Duodenal mucosa (tissue), 2 donors: ENCODE measurements around the gene TUBGCP3.
"Not testable (repeated sequence)": the region's sequence is repeated elsewhere in the genome, so short reads cannot be mapped to it uniquely, and the experiment has no call there.

Experiments
- H3K27ac ChIP-seq: one replicate; pipeline ENCODE4 v1.7.0; 2013; ENCODE audit warnings: low read depth, low read length
- H3K27me3 ChIP-seq, 2 donors: one replicate each; pipeline ENCODE4 v1.7.0; 2013; ENCODE audit warnings: low read length in 2 of 2, control low read depth in 1 of 2; ENCODE audit not compliant: insufficient read depth in 2 of 2, control insufficient read depth in 1 of 2
- H3K36me3 ChIP-seq, 2 donors: one replicate each; pipeline ENCODE4 v1.7.0; 2013; ENCODE audit warnings: low read length in 2 of 2, control low read depth in 1 of 2; ENCODE audit not compliant: insufficient read depth in 2 of 2, control insufficient read depth in 1 of 2
- H3K4me1 ChIP-seq, 2 donors: one replicate each; pipeline ENCODE4 v1.7.0; 2013; ENCODE audit warnings: low read length in 2 of 2, control low read depth in 1 of 2; ENCODE audit not compliant: insufficient read depth in 2 of 2, control insufficient read depth in 1 of 2
- H3K4me3 ChIP-seq, 2 donors: one replicate each; pipeline ENCODE4 v1.7.0; 2013; ENCODE audit warnings: low read length in 2 of 2, low read depth in 1 of 2
- H3K9ac ChIP-seq, 2 donors: one replicate each; pipeline ENCODE4 v1.7.0; 2013; ENCODE audit warnings: low read length in 2 of 2, low read depth in 1 of 2
- H3K9me3 ChIP-seq, 2 donors: one replicate each; pipeline ENCODE4 v1.7.0; 2013; ENCODE audit warnings: low read length in 2 of 2, control low read depth in 1 of 2; ENCODE audit not compliant: control insufficient read depth in 1 of 2

The TUBGCP3 gene

DNA sequence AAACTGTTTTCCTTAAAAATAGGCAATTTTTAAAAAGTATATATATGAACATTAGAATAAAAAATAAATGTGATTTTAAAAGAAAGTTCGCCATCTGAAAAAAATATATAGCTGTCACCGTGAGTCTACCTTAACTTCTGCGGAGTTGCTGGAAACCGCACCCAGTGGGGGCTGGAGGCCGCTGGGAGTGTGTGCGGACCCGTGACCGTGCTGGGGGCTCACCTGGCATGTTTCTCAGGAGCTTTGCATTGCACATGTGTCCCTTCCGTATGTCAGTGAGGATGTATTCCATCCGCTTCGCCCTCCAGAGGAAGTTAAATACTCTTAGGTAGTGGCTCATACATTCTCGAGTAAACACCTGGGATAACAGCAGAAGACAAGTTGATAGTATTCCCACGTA lies 71.7 kb downstream of the TUBGCP3 start:
- H3K9ac ChIP-seq = no peak overlapping the region
- H3K36me3 ChIP-seq = peaks cover 22 to 56% of the 10 kb centered on the region in 2 donors
- H3K27ac ChIP-seq = no peak overlapping the region
- no peaks in the 10 kb centered on the region for H3K9me3 ChIP-seq
- no peak overlapping the region for H3K4me3 ChIP-seq
- no peaks in the 10 kb centered on the region for H3K27me3 ChIP-seq
- no peaks in the 10 kb centered on the region for H3K4me1 ChIP-seq

DNA sequence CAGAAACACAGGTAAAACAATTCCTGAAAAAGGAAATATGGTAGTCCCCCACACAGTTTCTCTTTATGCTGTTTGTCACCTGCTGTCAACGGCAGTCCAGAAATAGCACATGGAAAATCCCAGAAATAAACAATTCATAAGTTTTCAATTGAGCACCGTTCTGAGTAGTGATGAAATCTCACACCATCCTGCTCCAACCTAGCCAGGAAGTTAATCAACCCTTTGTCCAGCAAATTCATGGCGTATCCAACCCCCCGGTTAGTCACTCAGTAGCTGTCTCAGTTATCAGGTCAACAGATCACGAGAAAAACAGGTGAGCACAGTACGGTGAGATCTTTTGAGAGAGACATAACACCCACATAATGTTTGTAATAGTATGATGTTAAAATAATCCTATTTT lies 74.2 kb downstream of the TUBGCP3 start:
- Histone ChIP-seq H3K9me3 (no peaks in the 10 kb centered on the region), H3K4me1 (no peaks in the 10 kb centered on the region), H3K36me3 (peaks cover 23 to 56% of the 10 kb centered on the region in 2 donors), H3K4me3 (no peak overlapping the region), H3K27me3 (no peaks in the 10 kb centered on the region), H3K27ac (no peak overlapping the region), H3K9ac (no peak overlapping the region)

DNA sequence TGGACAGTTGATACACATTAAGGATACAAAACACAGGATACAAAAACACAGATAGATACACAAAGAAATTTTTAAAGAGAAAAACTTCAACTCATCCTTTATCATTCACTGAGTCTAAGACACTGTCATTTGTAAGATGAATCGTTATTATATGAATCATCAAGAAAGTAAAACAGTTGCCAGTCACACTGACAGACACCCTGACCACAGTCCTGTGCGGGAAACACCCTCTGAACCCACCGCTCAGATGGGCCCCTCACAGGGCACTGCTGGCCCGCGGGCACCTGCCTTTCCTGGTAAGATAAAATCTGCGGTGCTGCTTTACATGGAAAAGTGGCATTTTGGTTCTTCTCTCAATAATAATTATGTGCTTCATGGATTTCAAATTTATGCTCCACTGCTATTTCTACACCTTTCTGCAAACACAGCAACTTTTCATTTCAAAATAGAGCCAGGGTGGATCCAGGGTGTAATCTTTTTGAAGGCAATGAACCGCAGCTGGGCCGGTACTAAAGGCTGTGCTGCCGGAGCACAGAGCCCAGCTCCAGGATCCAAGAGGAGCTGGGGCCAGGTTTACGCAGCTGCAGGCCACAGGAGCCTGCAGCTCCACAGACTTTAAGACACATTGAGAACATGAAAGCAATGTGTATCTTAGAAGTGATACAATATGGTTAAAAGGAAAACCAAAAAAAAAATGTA lies 76.8 kb downstream of the TUBGCP3 start:
- H3K36me3 ChIP-seq = peaks cover 30 to 56% of the 10 kb centered on the region in 2 donors
- no peak overlapping the region for H3K4me3 ChIP-seq
- H3K9ac ChIP-seq = no peak overlapping the region
- no peaks in the 10 kb centered on the region for H3K27me3 ChIP-seq
- no peaks in the 10 kb centered on the region for H3K9me3 ChIP-seq
- no peaks in the 10 kb centered on the region for H3K4me1 ChIP-seq
- no peak overlapping the region for H3K27ac ChIP-seq

DNA sequence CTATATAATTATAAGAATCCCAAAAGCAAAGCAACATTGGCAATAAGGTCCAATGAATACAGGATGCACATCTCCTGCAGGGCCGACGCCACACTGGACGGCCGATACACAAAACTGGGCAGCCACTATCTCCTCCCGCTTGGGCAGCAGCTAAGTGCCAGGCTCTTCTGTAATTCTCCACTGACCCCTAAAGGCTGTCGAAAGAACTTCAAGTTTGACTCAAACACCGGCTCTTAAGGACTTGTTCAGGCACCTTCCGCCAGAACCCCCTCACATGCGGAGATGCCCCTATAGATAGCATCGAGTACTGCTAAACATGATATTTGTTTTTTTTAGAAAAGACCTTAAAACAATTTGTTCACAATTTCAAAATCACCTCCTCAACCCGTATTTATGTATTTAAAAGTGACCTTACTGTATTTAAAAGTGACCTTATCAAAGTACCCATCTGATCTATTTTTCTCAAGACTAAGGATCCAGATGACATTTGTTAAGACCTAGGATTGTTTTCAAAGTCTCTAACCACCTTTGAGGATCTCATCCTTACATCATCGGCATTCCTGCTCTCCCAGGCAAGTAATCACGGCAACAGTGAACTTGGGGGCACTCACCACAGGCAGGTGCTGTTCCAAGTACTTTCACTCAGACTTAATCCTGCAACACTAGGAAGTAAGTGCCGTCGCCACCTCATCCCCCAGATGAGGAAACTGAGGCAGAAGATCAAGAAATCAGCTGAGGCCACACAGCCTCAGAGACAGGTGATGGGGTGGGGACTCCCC lies 77.8 kb downstream of the TUBGCP3 start:
- Histone ChIP-seq H3K27ac (no peak overlapping the region), H3K4me1 (no peaks in the 10 kb centered on the region), H3K27me3 (no peaks in the 10 kb centered on the region), H3K4me3 (no peak overlapping the region), H3K36me3 (peaks cover 28 to 60% of the 10 kb centered on the region in 2 donors), H3K9ac (no peak overlapping the region), H3K9me3 (no peaks in the 10 kb centered on the region)

DNA sequence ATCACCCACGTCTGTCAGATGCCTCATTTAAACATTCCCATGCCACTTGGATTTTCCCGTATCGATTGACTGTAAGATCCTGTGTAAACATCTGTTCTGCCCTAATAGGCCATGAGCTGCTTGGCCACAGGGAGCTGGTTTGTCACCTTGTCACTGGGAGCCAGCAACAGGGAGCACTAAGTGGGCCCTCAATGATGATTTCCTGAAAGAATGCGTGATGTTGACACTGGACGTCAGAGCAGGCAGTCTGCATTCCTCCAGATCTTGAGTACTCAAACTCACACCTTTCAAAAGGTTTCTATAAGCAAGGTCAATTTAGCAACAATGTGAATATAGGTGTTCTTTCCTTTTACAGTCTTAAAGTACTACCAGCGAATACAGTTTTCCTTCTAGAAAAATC lies 78.8 kb downstream of the TUBGCP3 start:
- H3K9me3 ChIP-seq = no peaks in the 10 kb centered on the region
- no peak overlapping the region for H3K4me3 ChIP-seq
- H3K27me3 ChIP-seq = no peaks in the 10 kb centered on the region
- no peak overlapping the region for H3K9ac ChIP-seq
- no peaks in the 10 kb centered on the region for H3K4me1 ChIP-seq
- no peak overlapping the region for H3K27ac ChIP-seq
- peaks cover 27 to 67% of the 10 kb centered on the region in 2 donors for H3K36me3 ChIP-seq

DNA sequence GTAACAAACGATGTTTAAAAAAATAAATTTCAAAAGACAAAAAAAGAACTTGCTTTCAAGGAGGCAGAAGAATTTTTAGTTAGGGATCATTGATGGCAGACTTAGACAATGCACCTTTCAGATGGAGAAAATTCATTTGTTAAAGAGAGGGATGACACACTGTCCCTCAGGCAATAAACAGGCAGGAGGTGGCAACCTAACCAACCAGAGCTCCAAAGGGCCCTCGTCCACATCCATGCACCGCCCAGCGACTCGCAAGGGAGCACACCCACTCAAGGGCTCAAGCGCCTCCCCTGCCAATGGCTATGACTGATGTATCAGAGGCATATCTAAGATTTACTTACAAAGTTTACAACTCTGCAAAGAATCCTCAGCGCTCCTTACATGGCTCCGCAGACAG lies 81.9 kb downstream of the TUBGCP3 start:
- peaks cover 37 to 86% of the 10 kb centered on the region in 2 donors for H3K36me3 ChIP-seq
- H3K27me3 ChIP-seq = no peaks in the 10 kb centered on the region
- H3K4me1 ChIP-seq = no peaks in the 10 kb centered on the region
- no peak overlapping the region for H3K4me3 ChIP-seq
- H3K9me3 ChIP-seq = no peaks in the 10 kb centered on the region
- no peak overlapping the region for H3K27ac ChIP-seq
- H3K9ac ChIP-seq = no peak overlapping the region

DNA sequence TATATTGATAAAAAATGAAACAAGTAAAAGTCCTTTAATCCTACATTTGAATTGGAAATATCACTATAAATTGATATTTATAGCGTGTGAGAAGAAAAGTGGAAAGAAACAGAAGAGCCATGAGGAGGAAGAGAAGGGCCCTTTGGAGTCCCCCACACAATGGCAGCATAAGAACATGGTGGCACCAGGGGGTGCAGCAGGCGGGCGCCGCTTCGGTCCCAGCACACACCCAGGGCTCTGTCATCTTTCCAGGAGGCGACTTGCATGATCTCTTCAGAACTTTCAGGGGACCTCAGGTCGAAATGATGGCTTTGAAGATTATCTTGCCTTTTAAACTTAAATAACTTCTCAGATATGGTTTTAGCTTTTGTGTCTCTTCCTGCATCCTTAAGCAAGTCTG lies 91.8 kb downstream of the TUBGCP3 start:
- H3K27ac ChIP-seq = no peak overlapping the region
- H3K4me1 ChIP-seq = no peaks in the 10 kb centered on the region
- H3K4me3 ChIP-seq = no peak overlapping the region
- no peak overlapping the region for H3K9ac ChIP-seq
- H3K9me3 ChIP-seq = no peaks in the 10 kb centered on the region
- H3K36me3 ChIP-seq = peaks cover 6 to 48% of the 10 kb centered on the region in 2 donors
- no peaks in the 10 kb centered on the region for H3K27me3 ChIP-seq

DNA sequence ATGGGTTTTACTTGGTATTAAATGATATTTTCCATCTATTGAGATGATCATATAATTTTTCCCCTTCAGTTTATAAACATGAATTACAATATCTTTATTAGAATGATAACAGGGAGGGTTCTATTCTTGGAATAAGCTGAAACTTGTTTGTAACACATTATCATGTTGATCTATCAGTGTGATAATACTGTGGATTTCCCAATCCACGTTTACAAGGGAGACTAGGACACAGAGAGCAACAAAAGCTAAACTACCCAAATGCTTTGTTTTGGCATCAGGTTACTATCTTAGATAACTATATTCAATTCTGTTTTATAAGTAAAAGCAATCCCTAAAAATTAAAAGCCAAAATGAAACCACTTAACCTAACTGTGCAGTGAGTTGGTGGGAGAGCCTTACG lies 92.5 kb downstream of the TUBGCP3 start:
- Histone ChIP-seq H3K9me3 (no peaks in the 10 kb centered on the region), H3K4me3 (no peak overlapping the region), H3K27ac (no peak overlapping the region), H3K36me3 (peaks cover 6 to 41% of the 10 kb centered on the region in 2 donors), H3K9ac (no peak overlapping the region), H3K27me3 (no peaks in the 10 kb centered on the region), H3K4me1 (no peaks in the 10 kb centered on the region)

DNA sequence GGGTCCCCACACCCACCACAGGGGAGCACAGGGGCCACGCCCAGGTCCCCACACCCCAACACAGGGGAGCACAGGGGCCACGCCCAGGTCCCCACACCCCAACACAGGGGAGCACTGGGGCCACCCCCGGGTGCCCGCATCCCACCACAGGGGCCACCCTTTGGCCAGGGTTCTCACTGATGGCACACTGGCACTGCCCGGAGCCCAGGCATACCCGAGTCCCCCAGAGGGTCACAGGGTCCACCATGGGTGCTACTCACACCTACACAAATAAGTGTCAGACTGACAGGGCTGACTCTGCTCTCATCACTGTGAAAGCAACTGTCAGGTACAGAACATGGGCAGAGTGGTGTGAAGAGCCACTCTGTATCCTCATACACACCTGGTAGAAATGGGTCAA lies 98.8 kb downstream of the TUBGCP3 start:
- Histone ChIP-seq H3K27me3 (no peaks in the 10 kb centered on the region), H3K4me3 (no peak overlapping the region), H3K27ac (no peak overlapping the region), H3K9ac (no peak overlapping the region), H3K9me3 (no peaks in the 10 kb centered on the region), H3K36me3 (peaks cover 4 to 26% of the 10 kb centered on the region in 2 donors), H3K4me1 (no peaks in the 10 kb centered on the region)

DNA sequence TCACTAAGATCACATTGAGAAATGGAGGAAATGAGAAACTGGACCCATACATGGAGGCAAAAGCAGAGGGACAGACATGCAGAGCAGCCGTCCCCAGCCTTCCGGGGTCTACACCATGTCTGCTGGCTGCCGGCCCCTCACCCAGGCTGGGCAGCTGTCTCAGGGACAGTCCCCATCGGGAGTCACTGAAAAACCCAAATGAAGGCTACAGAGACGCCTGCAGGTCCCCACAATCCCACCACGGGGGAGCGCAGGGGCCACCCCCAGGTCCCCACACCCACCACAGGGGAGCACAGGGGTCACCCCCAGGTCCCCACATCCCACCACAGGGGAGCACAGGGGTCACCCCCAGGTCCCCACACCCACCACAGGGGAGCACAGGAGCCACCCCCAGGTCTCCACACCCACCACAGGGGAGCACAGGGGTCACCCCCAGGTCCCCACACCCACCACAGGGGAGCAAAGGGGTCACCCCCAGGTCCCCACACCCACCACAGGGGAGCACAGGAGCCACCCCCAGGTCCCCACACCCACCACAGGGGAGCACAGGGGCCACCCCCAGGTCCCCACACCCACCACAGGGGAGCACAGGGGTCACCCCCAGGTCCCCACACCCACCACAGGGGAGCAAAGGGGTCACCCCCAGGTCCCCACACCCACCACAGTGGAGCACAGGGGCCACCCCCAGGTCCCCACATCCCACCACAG lies 99.5 kb downstream of the TUBGCP3 start:
- not testable (repeated sequence) for H3K4me3 ChIP-seq, H3K4me1 ChIP-seq, H3K27me3 ChIP-seq, H3K9me3 ChIP-seq, H3K27ac ChIP-seq, H3K9ac ChIP-seq
- peaks cover 4 to 27% of the 10 kb centered on the region in 2 donors for H3K36me3 ChIP-seq
